A172 (cell line): Measurements from ENCODE around the gene MTOR. TPM values are rescaled to one million over a fixed set of nuclear protein-coding genes. Genes with fewer than 3 reads are reported as not detected.

Experiments used
- DNase-seq: peaks from one replicate; pipeline ENCODE4 v3.0.0-alpha.2; 2015; ENCODE audit warnings: low spot score
- total RNA-seq: library from RNA; depleted of rRNA; stranded (reverse); fragments of >200 nt; shearing (Covaris generic); gene quantifications from 2 replicates; pipeline ENCODE4 v1.2.3, GENCODE V29; 2014

MTOR gene
- total RNA-seq, 1 experiment from 2014 or later: 27.7 TPM

DNA sequence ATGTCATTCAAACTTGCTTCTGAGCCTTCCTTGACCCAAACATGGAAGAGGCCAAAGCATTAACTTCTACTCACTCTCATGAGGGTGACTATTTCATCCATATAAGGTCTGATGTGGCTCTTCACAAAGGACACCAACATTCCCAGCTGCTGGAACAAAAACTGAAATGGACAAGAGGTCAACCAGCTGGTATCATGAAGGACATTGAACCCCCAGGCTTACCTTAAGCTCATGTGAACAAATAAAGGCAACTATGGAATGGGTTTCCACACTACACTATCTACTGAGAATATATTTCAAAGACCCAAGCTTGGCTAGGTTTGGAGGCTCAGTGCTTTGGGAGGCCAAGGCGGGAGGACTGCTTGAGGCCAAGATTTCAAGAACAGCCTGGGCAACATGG is 46.3 kb downstream of the MTOR start:
- DNase-seq: no peak

DNA sequence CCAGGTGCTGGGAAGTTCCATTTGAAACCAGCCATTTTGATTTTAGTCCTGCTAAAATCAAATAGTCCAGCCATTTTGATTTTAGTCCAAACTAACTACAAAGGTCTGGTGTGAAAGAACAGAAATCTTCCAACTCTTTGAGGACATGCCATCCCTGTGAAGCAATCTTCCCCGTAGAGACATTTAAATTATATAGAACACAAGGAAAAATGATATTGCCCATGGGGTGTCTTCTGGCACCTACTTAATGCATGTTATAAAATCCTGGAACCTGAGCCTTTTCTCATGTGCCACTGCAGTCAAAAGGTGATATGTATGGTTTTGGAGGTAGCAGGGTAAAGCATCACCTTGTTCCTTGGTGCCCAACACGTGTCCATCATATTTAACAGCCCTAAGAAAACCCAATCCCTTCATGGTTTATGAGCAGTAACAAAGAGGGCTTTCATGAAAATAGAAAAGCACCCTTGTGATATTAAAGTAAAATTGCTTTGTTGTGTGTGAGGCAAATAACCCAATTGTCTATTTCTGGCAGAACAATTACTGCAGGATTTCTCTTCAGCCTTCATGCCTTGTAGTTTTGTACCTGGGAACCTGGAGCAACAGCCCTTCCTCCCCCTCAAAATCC is 46.9 kb downstream of the MTOR start:
- no peak for DNase-seq

DNA sequence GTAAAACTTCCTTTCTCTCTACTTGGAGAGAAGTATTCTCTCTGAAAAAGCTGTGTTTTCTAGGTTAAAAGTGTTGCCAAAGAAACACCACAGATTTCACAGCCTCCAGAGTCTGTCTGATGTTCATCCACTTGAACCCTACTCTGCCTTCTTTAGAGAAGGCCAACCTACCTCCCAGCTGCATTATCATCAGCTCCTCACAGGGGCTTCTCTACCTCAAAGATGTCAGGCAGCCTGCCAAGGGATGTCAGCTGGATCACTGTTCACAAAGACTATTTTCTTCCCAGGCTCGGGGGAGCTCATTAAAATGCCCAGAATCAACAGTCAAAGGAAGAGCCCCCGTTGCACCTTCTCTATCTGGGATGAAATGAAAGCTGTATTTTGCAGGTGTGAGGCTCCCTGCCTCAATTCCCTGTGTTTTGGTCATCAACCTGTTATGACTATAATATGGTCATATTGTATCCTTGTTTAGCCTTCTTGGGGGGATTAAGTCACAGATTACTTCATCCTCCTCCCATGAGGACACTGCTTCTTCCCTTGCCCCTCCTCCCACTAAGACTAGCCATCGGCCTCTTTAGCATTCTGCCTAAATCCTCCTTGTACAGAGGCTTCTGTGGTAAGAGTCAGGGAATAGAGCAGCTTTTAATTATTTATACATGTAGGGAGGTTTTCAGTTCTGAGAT is 47.5 kb downstream of the MTOR start:
- no peak for DNase-seq

DNA sequence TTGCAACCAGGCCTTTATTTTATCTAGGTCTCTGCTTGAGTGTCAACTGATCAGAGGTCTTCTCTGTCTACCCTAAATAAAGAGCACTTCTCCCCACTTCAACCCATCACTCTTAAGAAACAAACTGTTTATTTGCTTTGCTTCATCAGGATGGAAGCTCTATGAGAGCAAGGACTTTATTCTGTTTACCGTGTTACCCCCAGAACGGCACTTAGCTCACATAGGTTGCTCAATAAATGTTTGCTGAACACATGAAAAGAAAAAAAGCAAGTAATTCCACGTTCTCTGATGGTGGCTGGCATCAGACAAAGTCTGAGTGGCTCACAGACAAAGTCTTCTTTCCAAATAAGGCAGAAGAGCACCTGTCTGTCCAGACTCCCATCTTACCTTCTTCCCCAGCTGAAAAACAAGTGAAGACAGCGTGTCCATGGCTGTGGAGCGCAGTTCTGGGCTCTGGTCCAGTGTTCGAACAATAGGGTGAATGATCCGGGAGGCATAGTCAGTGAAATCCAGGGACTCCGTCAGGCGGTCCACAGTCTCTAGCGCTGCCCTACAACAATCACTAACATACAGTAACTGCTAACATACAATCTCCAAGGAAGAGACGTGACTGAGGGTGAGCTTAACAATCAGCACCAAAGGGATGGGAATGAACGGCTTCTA is 50.3 kb downstream of the MTOR start:
- no peak for DNase-seq

DNA sequence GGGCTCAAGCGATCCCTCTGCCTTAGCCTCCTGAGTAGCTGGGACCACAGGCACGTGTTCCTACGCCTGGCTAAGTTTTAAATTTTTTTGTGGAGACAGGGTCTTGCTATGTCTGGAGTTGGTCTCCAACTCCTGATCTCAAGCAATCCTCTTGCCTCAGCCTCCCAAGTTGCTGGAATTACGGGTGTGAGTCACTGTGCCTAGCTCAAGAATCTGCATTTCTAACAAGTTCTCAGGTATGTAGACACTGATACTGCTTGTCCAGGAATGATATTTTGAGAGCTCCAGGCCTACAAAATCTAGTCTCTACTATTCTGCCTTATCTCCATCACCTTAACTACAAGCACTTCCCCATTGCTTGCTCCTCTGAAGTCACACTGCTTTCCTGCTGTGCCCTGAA is 50.9 kb downstream of the MTOR start:
- no peak for DNase-seq

DNA sequence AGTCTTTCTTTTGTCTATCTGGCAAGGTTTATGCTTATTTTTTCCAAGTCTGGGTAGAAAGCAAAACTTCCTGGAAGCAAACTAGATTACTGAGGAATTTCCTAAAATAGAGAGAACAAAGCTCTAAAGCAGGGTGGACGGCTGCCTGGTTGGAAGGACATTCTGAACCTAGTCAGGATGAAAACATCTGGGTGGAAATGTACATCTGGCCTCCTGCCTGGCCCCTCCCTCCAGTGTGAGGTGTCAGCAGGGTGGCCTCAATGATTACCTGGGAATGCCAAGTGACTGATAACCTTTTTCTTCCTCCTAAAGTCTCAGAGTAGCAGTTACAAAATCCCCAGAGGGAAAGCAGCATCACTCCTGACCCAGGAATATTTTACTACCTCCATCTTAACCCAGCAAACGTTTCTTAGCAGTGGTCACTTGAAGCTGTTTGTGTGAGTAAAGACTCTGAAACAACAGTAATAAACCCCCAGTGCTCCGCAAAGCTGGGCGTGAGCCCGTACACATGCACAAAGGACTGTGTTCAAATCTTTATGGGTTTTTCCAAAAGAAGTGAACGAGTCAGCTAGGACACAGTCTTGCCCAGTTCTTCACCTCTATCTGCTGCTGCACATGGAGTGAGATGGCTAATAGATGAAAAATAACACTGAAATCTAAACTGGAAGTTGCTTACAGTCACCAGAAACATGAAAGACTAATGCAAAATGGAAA is 54.3 kb downstream of the MTOR start:
- DNase-seq: no peak

DNA sequence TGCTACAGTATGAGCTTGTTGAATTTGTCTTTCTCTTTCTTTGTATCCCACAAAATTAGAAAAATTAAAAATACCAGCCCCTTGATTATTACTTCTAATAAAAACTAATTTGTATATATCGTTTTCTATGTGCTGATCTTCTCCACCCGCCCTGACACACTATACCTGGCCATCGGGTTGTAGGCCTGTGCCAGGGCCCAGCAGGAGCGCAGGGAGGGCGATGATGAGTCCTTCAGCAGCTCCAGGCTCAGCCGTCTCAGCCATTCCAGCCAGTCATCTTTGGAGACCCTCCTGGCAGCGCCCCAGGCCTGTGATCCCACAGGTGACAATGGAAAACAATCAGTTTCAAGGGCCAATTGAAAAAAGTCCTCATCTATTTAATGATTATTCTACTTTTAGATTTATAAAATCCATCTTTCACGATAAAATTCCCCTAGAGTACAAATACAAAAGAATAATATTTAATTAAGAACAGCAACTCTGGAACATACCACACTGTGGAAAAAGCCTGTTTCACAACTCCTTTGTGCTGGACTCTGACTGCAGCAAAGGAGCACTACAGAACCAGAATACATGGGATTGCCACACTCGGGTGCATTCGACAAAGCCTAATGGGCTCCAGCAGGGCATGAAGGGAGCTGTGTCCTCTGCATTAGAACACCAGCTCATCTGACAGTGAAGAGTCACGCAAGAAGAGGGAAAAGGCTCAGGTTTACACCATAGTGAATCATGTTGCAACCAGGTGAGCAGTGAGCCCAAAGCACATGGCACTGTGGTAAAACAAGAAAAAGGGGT is 57.8 kb downstream of the MTOR start:
- DNase-seq: no peak

DNA sequence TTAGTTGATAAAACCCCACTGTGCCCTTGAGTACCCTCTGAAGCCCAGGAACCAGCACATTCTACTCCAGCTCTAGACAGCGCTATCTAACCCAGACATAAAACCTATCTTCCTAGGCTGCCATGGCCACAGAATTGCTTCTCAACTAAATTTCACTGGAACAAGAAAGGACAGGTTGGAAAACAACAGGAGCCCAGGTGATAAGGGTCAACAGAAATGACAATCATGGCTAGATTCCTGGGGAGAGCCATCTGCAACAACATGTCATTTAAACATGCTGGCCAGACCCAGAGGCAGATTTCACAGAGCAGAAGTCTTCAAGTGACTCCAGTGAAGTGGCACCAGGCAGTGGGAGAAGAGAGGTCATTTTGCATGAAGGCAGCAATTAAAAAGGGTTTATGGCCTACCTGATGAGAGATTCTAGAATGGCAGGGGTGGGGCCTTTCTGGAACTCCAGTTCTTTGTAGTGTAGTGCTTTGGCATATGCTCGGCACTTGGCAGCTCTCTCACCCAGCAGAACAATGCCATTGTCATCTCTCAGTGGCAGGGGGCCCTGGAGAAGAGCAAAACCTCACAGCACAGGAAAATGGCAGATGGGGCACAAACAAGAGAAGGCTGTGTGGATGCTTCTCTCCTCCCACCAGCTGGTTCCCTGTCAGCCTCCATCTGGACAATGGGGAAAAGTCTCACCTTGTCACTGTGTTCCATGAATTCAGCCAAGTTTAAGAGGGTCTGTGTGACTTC is 63.3 kb downstream of the MTOR start:
- no peak for DNase-seq

DNA sequence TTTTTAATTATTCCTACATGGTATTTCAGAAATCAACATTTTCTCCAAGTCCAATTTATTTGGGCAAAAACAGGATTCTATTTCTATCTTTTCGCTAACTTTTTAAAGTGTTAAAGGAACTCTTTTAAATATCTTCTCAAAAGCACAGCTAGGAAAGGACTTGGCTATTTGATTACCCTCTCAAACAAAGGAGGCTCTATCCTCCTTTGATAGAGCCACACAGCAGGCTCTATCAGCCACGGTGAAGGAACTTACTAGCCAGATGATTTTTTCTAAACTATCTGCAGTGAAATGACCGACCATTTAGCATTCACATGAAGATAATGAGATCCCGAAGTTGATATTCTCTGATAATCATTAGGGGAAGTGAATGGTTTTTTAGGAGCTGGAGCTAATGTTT is 64.1 kb downstream of the MTOR start:
- no peak for DNase-seq

DNA sequence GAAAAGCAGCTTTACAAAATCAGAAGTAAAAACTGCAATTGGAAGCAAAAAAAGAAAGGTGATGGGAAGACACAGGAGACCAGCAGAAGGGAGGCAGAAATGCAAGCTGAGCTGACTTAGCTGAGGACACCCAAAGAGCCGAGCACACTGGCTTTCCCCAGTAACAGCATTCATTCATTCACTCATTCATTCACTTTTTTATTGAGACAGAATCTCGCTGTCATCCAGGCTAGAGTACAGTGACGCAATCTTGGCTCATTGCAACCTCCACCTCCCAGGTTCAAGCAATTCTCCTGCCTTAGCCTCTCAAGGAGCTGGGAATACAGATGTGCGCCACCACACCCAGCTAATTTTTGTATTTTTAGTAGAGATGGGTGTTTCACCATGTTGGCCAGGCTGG is 65.0 kb downstream of the MTOR start:
- DNase-seq: no peak

DNA sequence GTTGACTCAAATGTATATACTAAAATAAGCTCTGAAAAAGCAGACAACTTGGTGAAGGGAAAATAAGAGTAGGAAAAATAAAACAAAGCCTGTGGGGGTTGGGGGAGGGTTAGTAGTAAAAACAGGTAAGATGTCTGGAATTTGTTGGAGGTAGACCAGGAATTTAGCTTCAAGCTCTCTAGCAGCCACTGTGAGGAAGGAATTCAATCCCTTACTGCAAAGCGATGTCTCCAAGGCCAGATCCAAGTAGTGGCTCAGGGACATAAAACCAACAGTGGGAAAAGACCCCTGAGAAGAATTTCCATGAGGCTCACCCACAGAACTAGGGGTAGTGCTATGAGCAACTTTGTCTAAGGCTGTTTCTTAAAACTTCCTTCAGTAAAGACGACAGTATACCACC is 65.4 kb downstream of the MTOR start:
- no peak for DNase-seq

DNA sequence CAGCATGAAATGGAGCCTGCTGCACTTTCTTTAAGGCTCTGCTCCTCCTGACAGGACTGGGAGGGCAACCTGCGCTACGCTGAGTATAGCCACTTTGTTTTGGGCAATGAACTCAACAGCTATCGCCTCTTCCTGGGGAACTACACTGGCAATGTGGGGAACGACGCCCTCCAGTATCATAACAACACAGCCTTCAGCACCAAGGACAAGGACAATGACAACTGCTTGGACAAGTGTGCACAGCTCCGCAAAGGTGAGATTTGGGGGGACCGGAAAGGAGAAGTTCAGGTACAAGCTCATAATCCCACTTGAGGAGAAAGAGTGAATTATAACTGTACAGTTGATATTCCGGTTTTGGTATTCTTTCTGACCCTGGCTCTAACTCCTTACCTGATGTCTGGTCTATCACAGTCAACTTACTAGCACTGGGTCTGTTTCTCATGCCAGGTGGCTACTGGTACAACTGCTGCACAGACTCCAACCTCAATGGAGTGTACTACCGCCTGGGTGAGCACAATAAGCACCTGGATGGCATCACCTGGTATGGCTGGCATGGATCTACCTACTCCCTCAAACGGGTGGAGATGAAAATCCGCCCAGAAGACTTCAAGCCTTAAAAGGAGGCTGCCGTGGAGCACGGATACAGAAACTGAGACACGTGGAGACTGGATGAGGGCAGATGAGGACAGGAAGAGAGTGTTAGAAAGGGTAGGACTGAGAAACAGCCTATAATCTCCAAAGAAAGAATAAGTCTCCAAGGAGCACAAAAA is 67.8 kb downstream of the MTOR start:
- no peak for DNase-seq

DNA sequence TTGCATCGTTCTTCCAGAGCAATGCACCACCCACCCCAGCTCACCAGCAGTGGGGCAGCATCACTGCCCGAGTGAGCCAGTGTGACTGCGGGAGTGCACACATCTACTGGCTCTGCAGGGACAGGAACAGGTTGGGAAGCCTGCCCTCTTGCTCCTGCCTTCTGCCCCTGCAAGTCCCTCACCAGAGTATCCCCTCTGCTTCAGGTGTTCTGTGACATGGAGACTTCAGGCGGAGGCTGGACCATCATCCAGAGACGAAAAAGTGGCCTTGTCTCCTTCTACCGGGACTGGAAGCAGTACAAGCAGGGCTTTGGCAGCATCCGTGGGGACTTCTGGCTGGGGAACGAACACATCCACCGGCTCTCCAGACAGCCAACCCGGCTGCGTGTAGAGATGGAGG is 69.0 kb downstream of the MTOR start:
- no peak for DNase-seq

DNA sequence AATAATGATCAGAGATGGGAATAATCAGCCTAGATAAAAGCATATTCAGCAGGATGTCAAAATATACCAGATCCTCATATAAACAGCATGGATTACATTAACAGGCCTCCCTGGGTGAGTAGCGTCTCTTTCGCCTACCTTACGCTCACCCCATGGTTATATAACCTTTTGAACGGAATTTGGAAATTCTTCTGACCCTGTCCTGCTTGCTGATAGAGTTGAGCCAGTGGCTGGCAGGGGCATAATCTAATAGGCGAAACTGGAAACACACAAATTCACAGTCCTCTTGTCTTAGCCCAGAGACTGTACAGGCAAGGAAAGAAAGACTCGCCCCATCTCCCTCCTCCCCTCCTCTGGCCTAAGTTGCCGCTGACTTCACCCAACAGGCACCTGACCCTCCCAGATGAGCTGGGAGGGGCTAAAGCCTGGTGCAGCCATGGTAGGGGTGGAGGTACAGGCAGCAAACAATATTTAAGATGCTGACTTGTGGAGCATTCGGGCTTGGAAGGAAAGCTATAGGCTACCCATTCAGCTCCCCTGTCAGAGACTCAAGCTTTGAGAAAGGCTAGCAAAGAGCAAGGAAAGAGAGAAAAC is 73.4 kb downstream of the MTOR start, which contains the start of gene ANGPTL7:
ANGPTL7 (plus strand) TSS at position 498 of the 594 bp plus-strand sequence. CDS start 225 bp downstream, outside the sequence.
- DNase-seq: no peak

DNA sequence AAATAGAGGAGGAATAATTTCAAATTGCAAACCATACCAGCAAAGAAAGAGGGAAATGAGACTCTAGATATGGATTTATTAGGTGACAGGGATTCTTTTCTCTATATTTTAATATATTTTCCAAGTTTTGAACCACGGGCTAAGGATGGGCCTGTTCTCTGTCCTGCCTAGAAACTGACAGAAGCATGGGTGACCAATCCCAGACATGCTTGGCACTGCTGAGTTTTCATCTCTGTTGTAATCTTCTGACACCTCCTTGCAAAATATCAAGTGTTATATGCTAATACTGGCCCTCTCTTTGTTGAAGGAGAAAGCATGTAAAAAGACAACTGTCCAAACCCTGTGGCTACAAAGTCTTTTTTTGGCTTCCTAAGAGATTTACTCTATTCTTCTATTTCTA is 74.0 kb downstream of the MTOR start:
- no peak for DNase-seq

DNA sequence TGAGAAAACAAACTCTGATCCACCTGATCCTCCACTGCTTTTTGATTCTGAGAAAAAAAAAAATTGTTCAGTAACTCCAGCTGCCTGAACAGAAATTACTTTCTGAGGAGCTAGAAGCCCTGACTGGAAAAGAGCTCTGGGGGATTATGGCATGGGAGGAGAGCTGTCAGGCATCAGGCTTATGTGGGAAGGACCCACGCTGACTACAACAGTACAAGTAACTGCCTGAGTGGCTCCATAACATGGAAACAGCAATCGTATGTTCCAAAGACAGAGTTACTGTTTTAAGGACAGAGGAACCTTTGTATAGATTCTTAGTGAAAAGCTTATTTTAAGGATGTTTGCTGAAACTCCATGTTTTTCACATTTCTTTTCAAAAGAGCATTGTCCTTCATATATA is 74.4 kb downstream of the MTOR start:
- DNase-seq: no peak

DNA sequence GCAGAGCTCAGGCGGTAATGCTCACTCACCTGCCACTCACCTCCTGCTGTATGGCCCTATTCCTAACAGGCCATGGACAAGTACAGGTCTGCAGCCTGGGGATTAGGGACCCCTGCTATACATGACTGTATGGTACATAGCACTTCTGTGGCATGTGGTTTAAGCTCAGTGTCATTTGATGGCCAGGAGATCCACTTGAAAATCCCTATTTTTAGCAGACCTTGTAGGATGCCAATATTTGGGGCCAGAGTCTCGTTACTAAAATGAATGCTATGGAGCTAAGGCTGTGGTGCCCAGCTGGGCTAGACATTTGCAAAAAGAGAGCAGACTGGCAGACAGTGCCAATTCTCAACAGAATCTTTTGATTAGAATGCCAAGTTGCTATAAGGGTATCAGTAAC is 74.9 kb downstream of the MTOR start:
- no peak for DNase-seq

DNA sequence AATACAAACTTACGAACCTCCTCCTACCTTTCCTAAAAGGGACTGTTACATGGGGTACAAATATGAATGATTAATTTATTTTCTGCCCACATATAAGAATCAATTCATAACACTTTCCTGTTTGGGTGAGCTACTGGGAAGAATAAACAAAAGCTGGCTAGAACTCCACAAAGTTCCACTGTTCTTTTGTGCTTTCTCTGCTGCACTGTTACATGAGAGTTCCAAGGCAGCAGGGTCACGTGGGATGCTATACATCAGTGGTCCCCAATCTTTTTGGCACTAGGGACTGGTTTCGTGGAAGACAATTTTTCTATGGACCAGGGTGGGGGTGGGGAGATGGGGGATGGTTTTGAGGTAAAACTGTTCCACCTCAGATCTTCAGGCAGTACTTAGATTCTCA is 75.4 kb downstream of the MTOR start:
- DNase-seq: no peak

DNA sequence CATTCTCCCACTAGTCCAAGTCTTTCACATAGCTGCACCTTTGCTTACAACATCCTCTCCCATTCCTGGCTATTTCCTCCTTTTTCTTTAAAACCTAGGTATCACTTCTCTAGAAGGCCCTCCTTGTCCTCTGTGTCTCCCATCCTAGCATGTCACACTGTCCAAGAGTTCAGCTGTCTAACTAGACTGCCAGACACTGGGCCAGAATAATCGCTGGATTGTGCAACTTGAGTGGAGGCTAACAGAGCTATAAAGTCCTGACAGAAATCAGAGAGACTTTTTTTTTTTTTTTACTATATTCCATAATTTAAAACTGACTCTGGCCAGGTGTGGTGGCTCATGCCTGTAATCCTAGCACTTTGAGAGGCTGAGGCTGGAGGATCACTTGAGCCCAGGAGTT is 77.4 kb downstream of the MTOR start:
- DNase-seq: no peak

DNA sequence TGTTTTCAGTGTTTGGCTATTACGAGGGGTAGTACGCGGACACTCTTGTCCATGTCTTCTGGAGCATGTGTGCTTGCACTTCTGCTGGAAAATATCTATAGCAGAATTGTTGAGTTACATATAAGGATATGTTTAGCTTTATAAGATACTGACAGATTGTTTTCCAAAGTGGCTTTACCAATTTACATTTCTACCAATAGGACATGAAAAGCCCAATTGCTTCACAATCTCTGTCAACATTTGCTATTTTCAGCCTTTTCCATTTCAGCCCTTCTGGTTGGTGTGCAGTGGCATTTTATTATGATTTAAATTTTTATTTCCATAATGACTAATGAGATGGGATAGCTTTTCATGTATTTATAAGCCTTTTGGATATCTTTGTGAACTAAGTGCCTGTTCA is 79.5 kb downstream of the MTOR start:
- DNase-seq: no peak
